KOPT-K1 (cell line): ENCODE measurements around the gene BUD23.

Source experiments
- H3K27ac ChIP-seq: fragments of 200-600 bp; sonication (generic); 2 replicates; pipeline ENCODE4 v1.5.1; 2016; ENCODE audit warnings: antibody characterized with exemption, mild to moderate bottlenecking, low read depth, low read length; ENCODE audit not compliant: poor library complexity, severe bottlenecking
- H3K36me3 ChIP-seq: fragments of 200-600 bp; sonication (generic); 2 replicates; pipeline ENCODE4 v1.5.1; 2017; ENCODE audit warnings: antibody characterized with exemption, mild to moderate bottlenecking, low read length, moderate library complexity; ENCODE audit not compliant: insufficient read depth
- H3K9me3 ChIP-seq: fragments of 200-600 bp; sonication (generic); 2 replicates; pipeline ENCODE4 v1.5.1; 2017; ENCODE audit warnings: antibody characterized with exemption, low read length, mild to moderate bottlenecking; ENCODE audit not compliant: insufficient read depth, poor library complexity, severe bottlenecking

BUD23 gene

GRCh38 chr7:73679709-73680108, 3.7 kb upstream of the BUD23 start:
- no peak overlapping the region for H3K27ac ChIP-seq
- no peaks in the 10 kb centered on the region for H3K9me3 ChIP-seq
- peaks cover 20% of the 10 kb centered on the region; the same call in 1 of the 2 replicates for H3K36me3 ChIP-seq

- H3K36me3 ChIP-seq = peaks cover 20% of the 10 kb centered on the region; the same call in 1 of the 2 replicates
- H3K27ac ChIP-seq = no peak overlapping the region
- no peaks in the 10 kb centered on the region for H3K9me3 ChIP-seq
Observed at GRCh38 chr7:73680501-73680900, 2.9 kb upstream of the BUD23 start.

- no peaks in the 10 kb centered on the region for H3K9me3 ChIP-seq
- H3K36me3 ChIP-seq = peaks cover 21% of the 10 kb centered on the region
- no peak overlapping the region for H3K27ac ChIP-seq
Observed at GRCh38 chr7:73681031-73681430, 2.4 kb upstream of the BUD23 start.

GRCh38 chr7:73682745-73683055, 697 bp upstream of the BUD23 start:
- H3K36me3 ChIP-seq = peaks cover 37% of the 10 kb centered on the region
- H3K9me3 ChIP-seq = no peaks in the 10 kb centered on the region
- peak overlapping the region; percentile 77 for H3K27ac ChIP-seq

GRCh38 chr7:73683788-73684693, 644 bp downstream of the BUD23 start:
- Histone ChIP-seq H3K27ac (peak overlapping the region; percentile 77), H3K9me3 (no peaks in the 10 kb centered on the region), H3K36me3 (peaks cover 37% of the 10 kb centered on the region)

- no peak overlapping the region for H3K27ac ChIP-seq
- H3K36me3 ChIP-seq = peaks cover 44% of the 10 kb centered on the region
- no peaks in the 10 kb centered on the region for H3K9me3 ChIP-seq
Observed at GRCh38 chr7:73685311-73685710, 1.9 kb downstream of the BUD23 start.

GRCh38 chr7:73688288-73688687, 4.9 kb downstream of the BUD23 start:
- Histone ChIP-seq H3K9me3 (no peaks in the 10 kb centered on the region), H3K36me3 (peaks cover 74% of the 10 kb centered on the region), H3K27ac (no peak overlapping the region)

GRCh38 chr7:73690646-73691045, 7.2 kb downstream of the BUD23 start:
- Histone ChIP-seq H3K27ac (no peak overlapping the region), H3K36me3 (peaks cover 97% of the 10 kb centered on the region), H3K9me3 (no peaks in the 10 kb centered on the region)

GRCh38 chr7:73696372-73696771, 13.0 kb downstream of the BUD23 start:
- H3K36me3 ChIP-seq = peaks cover 86% of the 10 kb centered on the region

GRCh38 chr7:73698410-73698809, 15.0 kb downstream of the BUD23 start:
- Histone ChIP-seq H3K36me3 (peaks cover 66% of the 10 kb centered on the region), H3K27ac (no peak overlapping the region), H3K9me3 (no peaks in the 10 kb centered on the region)

More at GRCh38 chr7:73696372-73696771, 13.0 kb downstream of the BUD23 start:
- no peak overlapping the region for H3K27ac ChIP-seq
- H3K9me3 ChIP-seq = no peaks in the 10 kb centered on the region

- H3K36me3 ChIP-seq = peaks cover 55% of the 10 kb centered on the region
- no peak overlapping the region for H3K27ac ChIP-seq
- H3K9me3 ChIP-seq = no peaks in the 10 kb centered on the region
Observed at GRCh38 chr7:73699370-73700068, 16.1 kb downstream of the BUD23 start.

- peaks cover 50% of the 10 kb centered on the region for H3K36me3 ChIP-seq
Observed at GRCh38 chr7:73700069-73700423, 16.6 kb downstream of the BUD23 start.

GRCh38 chr7:73700581-73701134, 17.3 kb downstream of the BUD23 start:
- H3K36me3 ChIP-seq = peaks cover 44% of the 10 kb centered on the region
- no peaks in the 10 kb centered on the region for H3K9me3 ChIP-seq
- H3K27ac ChIP-seq = no peak overlapping the region

More at GRCh38 chr7:73700069-73700423, 16.6 kb downstream of the BUD23 start:
- Histone ChIP-seq H3K27ac (no peak overlapping the region), H3K9me3 (no peaks in the 10 kb centered on the region)

GRCh38 chr7:73701357-73701995, 18.1 kb downstream of the BUD23 start:
- H3K27ac ChIP-seq = no peak overlapping the region
- no peaks in the 10 kb centered on the region for H3K9me3 ChIP-seq
- peaks cover 35% of the 10 kb centered on the region for H3K36me3 ChIP-seq

- no peaks in the 10 kb centered on the region for H3K9me3 ChIP-seq
- H3K36me3 ChIP-seq = peaks cover 28% of the 10 kb centered on the region
- no peak overlapping the region for H3K27ac ChIP-seq
Observed at GRCh38 chr7:73702226-73702625, 18.8 kb downstream of the BUD23 start.
